ENCODE data around the gene PIM3. TPM values are rescaled to one million over a fixed set of nuclear protein-coding genes. Genes with fewer than 3 reads are reported as not detected.
A peak's percentile ranks its signal among the peaks of the same experiment; 100 is the strongest.

PIM3 gene
- total RNA-seq = 41.4 and 42.4 TPM in 2 replicates
- polyA plus RNA-seq (2012) = 10.6 TPM

DNA sequence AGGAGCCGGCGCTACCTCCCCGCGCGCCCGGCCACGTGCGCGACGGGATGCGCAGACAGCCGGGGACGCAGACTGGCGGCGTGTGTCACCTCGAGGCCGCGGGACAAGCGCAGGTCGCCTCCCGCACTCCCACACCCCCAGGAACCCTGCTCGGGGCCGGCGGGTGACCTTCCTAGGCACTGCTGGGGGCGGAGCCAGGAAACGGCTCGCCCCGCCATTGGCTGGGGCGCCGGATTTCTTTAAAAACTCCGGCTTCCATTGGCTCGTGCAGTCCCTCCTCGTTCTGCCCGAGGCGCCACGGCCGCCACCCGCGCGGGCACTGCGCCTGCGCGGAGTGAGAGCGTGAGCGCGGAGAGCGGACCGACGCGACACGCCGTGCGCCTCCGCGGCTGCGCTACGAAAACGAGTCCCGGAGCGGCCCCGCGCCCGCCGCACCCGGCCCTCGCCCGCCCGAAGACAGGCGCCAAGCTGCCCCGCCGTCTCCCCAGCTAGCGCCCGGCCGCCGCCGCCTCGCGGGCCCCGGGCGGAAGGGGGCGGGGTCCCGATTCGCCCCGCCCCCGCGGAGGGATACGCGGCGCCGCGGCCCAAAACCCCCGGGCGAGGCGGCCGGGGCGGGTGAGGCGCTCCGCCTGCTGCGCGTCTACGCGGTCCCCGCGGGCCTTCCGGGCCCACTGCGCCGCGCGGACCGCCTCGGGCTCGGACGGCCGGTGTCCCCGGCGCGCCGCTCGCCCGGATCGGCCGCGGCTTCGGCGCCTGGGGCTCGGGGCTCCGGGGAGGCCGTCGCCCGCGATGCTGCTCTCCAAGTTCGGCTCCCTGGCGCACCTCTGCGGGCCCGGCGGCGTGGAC, at the start of gene PIM3:
Gene PIM3 (plus strand): TSS at position 614 of the 846 bp plus-strand sequence. CDS start 176 bp downstream, at position 790.
- peak; percentile 98 for DNase-seq (ENCODE audit: low read depth)

DNA sequence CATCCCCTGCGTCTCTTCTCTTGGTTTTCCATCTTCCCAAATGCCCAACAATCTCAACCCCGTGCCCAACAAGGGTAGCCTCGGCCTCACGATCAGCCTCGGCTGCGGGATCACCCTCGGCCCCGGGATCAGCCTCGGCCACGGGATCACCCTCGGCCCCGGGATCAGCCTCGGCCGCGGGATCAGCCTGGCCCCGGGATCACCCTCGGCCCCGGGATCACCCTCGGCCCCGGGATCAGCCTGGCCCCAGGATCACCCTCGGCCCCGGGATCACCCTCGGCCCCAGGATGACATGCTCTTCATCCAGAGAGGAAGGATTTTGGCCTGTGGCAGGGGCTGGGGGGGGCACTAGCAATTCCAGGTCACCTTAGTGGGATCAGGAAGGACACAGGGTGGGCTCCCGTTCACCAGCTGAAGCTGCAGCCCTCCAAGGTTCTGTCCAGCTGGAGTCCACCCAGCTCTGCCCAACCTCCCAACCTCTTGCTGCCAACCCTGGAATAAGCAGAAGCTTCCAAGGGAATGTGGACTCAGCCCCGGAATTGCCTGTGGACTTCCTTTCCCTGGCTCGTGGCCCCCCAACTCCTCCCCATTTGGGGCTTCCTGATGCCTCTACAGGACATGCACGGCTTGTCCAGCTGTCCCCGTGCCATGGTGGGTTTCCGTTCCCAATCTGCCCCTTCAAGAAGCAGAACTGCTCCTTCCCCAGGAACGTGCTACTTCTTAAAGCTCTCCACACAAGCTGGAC, 48.5 kb upstream of the PIM3 start:
- DNase-seq (ENCODE audit: low read depth) = no peak

DNA sequence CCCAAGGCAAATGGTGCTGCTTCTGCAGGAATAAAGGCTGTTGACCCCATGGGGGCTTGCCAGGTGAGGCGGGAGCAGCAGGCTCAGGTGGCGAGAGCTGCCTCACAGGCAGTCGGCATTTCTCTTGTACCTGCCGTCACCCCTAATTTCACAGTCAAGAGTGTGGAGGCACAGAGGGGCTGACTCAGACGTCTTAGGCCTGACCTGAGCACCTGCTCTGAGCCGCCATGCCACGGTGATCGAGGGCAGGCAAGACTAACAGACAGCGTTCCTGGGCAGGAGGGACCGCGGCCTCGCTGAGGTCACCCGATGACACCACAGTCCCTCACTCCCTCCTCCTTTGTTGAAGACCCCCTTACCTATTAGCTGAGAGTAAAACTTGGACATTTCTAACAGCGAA, 47.5 kb upstream of the PIM3 start:
- DNase-seq (ENCODE audit: low read depth) = no peak

DNA sequence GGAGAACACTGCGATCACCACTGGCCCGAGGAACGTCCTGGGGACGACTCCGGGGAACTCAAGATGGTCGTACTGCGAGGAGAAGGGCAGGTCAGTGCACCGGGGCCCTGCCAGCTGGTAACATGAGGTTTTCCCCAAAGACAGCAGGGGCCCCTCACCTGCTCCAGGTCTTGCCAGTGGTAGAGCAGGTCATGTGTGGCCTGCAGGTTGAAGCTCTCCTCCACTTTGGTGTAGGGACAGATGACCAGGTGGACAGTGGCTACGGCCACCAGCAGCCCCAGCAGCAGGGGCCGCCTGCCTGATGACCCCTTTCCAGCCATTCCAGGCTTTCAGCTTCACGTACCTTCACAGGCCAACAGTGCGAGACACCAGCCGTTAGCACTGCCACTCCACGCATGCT, 47.1 kb upstream of the PIM3 start:
- no peak for DNase-seq (ENCODE audit: low read depth)

DNA sequence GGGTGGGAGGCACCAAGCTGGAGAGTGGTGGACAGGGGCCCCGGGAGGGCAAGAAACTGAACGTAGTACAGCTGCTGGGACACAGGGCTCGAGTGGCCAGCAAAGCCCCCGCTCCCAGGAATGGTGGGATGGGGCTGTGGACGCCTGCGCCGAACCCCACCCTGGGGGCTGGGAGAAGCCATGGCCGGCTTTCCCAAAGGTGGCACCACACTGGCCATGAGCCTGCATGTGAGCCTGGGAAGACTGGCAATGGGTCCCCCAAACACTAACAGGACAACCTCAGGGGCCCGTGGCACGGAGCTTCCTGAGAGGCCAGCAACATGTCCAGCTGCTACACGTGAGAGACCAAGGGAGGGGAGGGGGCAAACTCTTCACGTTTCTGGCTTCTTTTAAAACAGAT, 46.3 kb upstream of the PIM3 start:
- no peak for DNase-seq (ENCODE audit: low read depth)

DNA sequence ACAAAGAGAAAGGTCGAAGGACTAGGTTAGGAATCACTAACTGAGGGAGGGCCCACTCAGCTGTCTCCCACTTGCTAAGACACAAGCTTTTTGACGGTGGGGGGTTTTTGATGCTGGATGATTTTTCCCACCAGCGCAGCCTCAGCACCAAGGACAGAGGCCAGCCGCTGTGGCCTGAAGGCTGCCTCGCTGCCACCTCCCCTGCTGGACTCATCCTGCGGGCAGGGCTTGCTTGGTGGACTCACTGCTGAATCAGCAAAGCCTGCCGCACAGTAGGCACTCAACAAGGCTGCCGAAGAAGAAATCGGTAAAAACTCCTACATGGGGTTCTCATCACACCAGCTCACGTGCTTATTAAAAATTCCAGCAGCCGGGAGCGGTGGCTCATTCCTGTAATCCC, 45.0 kb upstream of the PIM3 start:
- DNase-seq (ENCODE audit: low read depth) = no peak

DNA sequence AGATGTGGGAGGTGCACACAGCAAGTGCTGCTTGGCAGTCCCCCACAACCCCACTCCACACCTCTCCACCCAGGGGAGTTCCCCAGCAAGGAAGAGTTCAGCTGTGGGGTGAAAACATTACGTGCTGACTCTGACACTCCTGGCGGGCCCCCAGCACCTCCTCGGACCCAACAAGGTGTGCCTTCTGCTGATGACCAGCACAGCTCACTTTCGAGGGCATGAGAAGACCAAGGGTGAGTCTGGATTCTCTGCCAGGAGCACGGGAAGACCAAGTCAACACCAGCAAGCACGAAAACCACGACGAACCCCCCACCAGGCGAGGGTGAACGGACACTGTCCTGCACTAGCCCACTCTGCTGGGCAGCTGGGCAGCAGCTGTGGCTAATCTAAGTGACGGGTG, 43.7 kb upstream of the PIM3 start:
- no peak for DNase-seq (ENCODE audit: low read depth)

DNA sequence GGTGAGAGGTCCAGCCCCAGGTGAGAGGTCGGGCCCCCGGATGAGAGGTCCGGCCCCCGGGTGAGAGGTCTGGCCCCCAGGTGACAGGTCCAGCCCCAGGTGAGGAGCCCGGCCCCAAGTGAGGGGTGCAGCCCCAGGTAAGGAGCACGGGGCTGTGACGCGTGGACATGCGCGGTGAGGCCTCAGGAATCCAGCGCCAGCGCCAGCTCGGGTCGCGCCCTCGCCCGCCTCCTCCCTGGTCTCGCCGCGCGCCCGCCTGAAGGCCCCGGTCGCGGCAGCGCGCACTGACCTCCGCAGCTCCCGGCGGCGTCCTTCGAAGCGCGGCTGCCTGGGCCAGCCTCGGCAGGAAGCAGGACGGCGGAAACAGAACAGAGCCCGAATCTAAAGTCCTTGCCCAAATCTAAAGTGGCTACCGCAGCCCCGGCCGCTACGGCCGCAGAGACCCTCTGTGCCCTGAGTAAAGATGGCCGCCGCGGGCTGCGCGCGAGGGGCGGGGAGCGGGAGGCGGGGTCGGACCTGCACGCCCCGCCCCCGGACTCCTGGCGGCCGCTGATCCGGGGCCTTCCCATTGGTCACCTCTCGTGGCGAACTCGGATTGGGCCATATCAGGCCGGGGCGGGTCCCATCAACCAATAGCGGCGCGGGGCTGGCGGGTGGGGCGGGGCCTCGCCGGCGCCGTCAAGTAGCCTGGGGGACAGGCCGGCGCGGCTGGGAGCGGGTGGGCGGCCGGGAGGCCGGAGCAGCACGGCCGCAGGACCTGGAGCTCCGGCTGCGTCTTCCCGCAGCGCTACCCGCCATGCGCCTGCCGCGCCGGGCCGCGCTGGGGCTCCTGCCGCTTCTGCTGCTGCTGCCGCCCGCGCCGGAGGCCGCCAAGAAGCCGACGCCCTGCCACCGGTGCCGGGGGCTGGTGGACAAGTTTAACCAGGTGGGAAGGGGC, 42.3 kb upstream of the PIM3 start, which contains the start of the genes ALG12 and CRELD2:
Gene ALG12 (minus strand): TSS at position 465 of the 937 bp plus-strand sequence. CDS start 4,673 bp downstream, outside the sequence.
Gene CRELD2 (plus strand): TSS at position 661 of the 937 bp plus-strand sequence. CDS start 136 bp downstream, at position 797.
- DNase-seq (ENCODE audit: low read depth) = peak; percentile 97

DNA sequence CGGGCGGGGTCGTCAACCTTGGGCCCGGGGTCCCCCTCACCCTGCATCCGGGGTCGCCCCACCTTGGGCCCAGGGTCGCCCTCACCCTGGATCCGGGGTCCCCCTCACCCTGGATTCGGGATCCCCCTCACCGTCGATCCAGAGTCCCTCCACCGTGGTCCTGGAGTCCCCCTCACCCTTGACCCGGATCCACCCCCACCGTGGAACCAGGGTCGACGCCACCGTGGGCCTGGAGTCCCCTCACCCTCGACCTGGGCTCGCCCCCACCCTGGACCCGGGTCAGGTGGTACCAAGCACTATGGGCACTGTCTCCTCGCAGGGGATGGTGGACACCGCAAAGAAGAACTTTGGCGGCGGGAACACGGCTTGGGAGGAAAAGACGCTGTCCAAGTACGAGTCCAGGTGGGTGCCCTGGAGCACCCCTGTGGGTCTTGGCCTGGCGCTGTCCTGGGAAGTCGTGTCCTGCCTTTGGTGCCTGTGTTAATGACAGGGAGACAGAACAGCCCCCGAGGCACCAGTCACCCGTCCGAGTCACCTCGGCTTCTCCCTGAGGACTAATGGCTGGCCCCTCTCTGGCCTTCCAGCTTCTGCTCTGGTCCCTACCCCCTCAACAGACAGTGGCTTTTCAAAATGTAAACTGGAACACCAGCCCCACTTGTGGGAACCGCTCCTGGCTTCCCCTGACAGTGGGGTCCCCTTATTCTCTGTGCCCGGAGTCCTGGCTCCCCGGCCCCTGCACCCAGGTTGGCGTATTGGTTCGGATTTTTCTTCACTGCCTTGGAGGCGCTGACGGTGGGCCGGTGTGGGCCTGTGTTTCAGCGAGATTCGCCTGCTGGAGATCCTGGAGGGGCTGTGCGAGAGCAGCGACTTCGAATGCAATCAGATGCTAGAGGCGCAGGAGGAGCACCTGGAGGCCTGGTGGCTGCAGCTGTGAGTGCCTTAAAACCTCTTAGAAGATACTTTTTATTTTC, 41.4 kb upstream of the PIM3 start:
- DNase-seq (ENCODE audit: low read depth) = no peak

DNA sequence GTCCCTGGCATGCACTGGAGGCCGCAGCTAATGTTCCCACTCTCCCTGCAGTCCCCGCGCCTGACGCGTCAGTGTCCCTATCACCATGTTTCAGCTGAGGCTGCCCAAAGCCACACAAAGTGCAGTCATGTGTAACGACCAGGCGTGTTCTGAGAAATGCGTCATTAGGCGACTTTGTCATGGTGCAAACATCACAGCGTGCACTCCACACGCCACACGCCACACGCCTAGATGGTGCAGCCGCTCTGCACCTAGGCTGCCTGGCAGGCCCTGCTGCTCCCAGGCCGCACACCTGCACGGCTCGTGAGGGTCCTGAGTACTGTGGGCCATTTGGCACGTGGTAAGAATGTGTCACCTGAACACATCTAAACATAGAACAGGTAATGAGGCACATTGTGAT, 39.7 kb upstream of the PIM3 start:
- DNase-seq (ENCODE audit: low read depth) = no peak

DNA sequence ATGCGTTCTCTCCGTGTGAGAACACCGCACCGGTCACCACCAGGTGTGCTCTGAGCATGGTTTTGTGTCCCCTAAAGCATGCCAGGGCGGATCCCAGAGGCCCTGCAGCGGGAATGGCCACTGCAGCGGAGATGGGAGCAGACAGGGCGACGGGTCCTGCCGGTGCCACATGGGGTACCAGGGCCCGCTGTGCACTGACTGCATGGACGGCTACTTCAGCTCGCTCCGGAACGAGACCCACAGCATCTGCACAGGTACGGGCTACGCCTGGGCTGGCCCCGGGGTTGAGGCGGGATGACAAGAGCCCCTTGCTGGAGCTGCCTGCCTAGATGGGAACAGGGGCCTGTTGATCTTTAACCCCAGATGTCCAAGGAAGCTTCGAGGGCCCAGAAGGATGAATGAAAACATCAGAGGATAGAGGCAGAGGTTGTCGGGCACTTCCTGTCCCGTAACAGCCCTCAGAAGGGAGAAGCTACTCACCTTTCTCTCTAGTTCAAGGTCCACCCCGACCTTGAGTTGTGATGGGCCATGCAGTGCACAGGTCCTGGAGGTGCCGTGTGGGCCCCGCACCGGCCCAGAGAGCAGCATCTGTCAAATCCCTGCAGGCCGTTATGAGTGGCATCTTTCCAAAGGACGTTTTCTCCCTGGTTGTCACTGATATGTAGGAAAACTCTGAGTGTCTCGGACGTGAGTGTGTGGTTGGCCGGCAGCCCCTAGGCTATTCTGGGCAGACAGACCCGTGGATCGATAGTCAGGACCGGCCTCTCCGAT, 38.9 kb upstream of the PIM3 start:
- no peak for DNase-seq (ENCODE audit: low read depth)

DNA sequence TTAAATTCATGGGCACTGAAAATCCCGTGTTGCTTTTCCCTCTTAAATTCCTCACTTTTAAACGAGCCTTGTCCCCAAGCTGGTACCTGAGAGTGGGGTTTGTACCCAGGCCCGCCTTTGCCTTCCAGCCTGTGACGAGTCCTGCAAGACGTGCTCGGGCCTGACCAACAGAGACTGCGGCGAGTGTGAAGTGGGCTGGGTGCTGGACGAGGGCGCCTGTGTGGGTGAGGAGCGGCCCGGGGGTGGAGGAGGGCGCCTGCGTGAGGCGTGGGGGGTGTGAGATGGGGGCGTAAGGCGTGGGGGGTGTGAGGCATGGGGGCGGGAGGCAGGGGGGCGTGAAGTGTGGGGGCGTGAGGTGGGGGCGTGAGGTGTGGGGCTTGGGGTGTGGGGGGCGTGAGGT, 38.1 kb upstream of the PIM3 start:
- no peak for DNase-seq (ENCODE audit: low read depth)

DNA sequence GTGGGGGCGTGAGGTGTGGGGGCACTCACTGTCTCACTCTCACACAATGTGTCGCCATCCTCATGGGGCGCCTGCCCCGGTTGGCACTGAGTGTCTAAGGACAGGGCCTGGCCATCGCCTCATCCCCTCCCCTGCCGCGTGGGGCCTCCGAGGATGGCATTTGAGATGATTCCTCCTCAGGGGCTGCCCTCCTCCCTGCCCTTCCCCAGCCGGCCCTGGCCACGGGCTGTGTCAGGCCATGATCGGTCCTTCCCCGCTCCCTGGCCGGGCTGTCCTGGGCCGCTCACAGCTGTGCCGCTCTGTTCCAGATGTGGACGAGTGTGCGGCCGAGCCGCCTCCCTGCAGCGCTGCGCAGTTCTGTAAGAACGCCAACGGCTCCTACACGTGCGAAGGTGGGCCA, 37.6 kb upstream of the PIM3 start:
- no peak for DNase-seq (ENCODE audit: low read depth)

DNA sequence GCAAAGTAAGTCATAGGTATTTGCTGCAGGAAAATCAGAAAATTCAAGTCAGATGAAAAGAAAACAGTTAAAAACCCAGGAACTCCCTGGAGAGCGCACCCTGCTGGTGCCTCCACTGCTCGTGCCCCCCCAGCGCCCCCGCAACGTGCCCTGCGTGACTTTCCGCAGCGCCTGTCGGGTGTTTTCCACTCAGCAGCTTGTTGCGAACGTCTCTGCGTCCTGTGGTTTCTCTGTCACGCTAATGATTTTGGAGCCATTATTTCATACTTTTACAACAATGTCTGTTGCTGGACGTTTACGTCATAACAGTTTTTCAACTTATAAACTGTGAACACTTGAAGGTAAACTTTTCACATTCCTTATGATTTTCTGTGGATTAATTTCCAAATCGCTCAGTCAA, 37.1 kb upstream of the PIM3 start:
- DNase-seq (ENCODE audit: low read depth) = no peak

DNA sequence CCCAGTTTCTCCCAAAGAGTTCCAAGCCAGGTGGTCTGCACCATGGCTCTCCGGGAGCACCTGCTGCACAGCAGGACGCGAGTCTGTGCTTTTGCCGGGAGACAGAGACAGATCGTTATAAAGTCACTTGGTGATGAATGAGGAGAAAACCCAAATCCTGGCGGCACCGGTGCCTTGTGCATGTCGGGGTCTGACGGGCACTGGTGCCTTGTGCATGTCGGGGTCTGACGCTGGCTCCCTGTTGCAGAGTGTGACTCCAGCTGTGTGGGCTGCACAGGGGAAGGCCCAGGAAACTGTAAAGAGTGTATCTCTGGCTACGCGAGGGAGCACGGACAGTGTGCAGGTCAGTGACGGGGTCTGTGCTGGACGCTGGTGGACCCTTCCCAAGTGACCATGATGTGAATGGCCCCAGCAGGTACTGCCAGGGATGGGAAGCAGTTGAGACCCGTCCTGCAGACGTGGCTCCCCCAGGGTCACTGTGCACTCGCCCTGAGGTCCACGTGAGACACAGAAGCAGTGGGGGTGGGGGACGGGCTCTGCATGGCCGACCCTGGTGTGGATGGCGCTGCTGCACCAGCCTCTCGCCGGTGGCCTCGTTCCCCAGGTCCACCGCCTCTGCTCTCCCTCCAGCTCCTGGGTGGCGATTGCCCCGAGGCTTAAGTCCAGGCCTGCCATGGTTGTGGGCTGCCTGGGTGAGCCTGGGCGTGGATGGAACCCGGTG, 36.3 kb upstream of the PIM3 start:
- no peak for DNase-seq (ENCODE audit: low read depth)

DNA sequence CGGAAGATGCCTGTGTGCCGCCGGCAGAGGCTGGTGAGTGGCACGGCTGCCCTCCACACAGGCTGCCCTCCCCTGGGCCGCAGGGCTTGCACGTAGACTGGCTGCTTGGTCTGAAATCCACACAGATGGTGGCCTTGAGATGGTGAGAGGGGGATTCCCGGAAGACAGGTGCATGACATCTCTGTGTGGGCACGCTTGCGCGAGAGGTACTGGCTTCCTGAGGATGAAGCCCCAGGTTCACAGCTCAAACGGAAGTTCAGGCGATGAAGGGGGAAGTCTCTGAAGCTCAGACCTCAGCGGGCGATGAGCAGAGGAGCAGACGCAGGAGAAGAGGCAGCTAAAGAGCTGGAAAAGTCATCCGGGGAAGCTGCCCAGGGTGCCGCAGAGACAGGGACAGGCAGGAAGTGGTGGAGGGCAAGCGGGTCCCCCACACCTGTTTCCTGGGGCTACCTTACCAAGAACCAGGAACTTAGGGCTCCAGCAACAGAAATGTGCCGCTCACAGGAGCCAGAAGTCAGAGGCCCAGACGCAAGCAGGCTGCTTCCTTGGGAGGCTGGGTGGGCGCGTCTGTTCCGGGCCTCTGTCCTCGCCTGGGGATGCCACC, 34.9 kb upstream of the PIM3 start:
- DNase-seq (ENCODE audit: low read depth) = no peak

DNA sequence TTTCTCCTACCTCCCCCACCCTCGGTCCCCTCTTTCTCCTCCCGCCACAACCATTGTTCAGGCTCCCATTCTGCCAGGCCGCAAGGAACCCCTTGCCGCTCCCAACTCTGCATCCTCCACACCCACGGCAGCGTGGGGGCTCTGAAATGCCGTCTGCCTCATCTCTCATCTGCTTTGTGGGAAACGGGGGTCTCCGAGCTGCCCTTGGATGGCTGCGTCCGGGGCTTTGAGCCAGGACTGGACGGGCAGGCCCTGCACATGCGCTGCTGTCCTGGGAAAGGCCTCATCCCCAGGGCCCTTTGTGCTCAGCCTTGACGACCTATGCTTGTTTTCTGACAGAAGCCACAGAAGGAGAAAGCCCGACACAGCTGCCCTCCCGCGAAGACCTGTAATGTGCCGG, 33.7 kb upstream of the PIM3 start:
- DNase-seq (ENCODE audit: low read depth) = no peak

All from myocyte (in vitro differentiated cells).